HCT116 (cell line): ENCODE measurements around the gene VPS33B. TPM values are rescaled to one million over a fixed set of nuclear protein-coding genes. Genes with fewer than 3 reads are reported as not detected.
A peak's percentile ranks its signal among the peaks of the same experiment; 100 is the strongest.

Source experiments
- ATAC-seq: fragments of 200-7000 bp; cut with Tn5 transposase; 2 replicates; pipeline ENCODE4 v1.9.1; 2020; ENCODE audit warnings: mild to moderate bottlenecking, moderate library complexity
- BruUV-seq: library from RNA; stranded (reverse); fragments of 400-500 nt; replicated peaks from 2 replicates; lab custom pipeline; 2021; lab: Mats Ljungman, UMichigan
- CTCF ChIA-PET: fragments of 300-600 bp; sonication (Branson Sonifier 250); formaldehyde crosslinking; loops from one replicate; lab custom pipeline; 2021; ENCODE audit warnings: antibody characterized with exemption; lab: Charles Lee
- POLR2A ChIA-PET: fragments of 300-600, 350-600 bp; sonication (Branson Sonifier 250); formaldehyde crosslinking; loops from one replicate; lab custom pipeline; 2021; ENCODE audit warnings: antibody characterized with exemption; lab: Charles Lee
- RAD21 ChIA-PET, 2 experiments: fragments of 300-600 bp; sonication (Branson Sonifier 250); formaldehyde crosslinking; loops; one replicate each; lab custom pipeline; 2023; ENCODE audit warnings: low total read pairs in 2 of 2; ENCODE audit not compliant: uncharacterized antibody in 2 of 2, unreplicated experiment in 2 of 2, low non-redundant PET in 1 of 2; lab: Charles Lee
- DNase-seq: peaks from one replicate; pipeline ENCODE4 v3.0.0-alpha.2; 2010; ENCODE audit warnings: low read depth, low spot score
- H2AFZ ChIP-seq: fragments of 200-600 bp; shearing (Covaris generic), sonication (generic); 2 replicates; pipeline ENCODE4 v1.6.1; 2017; ENCODE audit warnings: low read depth, mixed run types, mixed read lengths, antibody characterized with exemption, low read length; ENCODE audit not compliant: poor library complexity, severe bottlenecking
- H3K27ac ChIP-seq: 2 replicates; pipeline ENCODE4 v1.5.1; 2012; ENCODE audit warnings: low read depth, low read length
- H3K27me3 ChIP-seq: fragments of 200-600 bp; sonication (generic); 2 replicates; pipeline ENCODE4 v1.6.1; 2016; ENCODE audit warnings: mixed run types, low read length, mixed read lengths; ENCODE audit not compliant: insufficient read depth
- H3K36me3 ChIP-seq, 2 experiments: fragments of 200-500 bp in 1 of 2; fragments of 200-600 bp in 1 of 2; sonication (Bioruptor generic) in 1 of 2; sonication (generic) in 1 of 2; 2 replicates each; pipeline versions ENCODE4 v1.5.1 to v1.6.1; 2014 to 2016; ENCODE audit warnings: low read length in 2 of 2, inconsistent platforms in 1 of 2, mixed read lengths in 1 of 2, mixed run types in 1 of 2; ENCODE audit not compliant: insufficient read depth in 2 of 2, control insufficient read depth in 1 of 2
- H3K4me1 ChIP-seq, 2 experiments: fragments of 200-600 bp in 1 of 2; sonication (generic) in 1 of 2; 2 replicates each; pipeline versions ENCODE4 v1.5.1 to v1.6.1; 2012 to 2017; ENCODE audit warnings: low read length in 2 of 2, inconsistent platforms in 1 of 2, mild to moderate bottlenecking in 1 of 2, mixed read lengths in 1 of 2, mixed run types in 1 of 2, moderate library complexity in 1 of 2; ENCODE audit not compliant: insufficient read depth in 2 of 2, control insufficient read depth in 1 of 2
- H3K4me2 ChIP-seq: fragments of 200-600 bp; sonication (generic); 2 replicates; pipeline ENCODE4 v1.6.1; 2017; ENCODE audit warnings: mixed run types, low read length, mixed read lengths
- H3K4me3 ChIP-seq, 2 experiments: fragments of 200-600 bp in 1 of 2; sonication (generic) in 1 of 2; replicated peaks in 1 of 2; 2 replicates each; pipeline ENCODE4 v1.5.1; 2011 to 2016; ENCODE audit warnings: low read length in 2 of 2, control low read depth in 1 of 2, low read depth in 1 of 2, mild to moderate bottlenecking in 1 of 2, mixed read lengths in 1 of 2, mixed run types in 1 of 2
- H3K79me2 ChIP-seq: fragments of 200-600 bp; sonication (generic); 2 replicates; pipeline ENCODE4 v1.6.1; 2017; ENCODE audit warnings: mild to moderate bottlenecking, mixed run types, low read length, moderate library complexity, mixed read lengths; ENCODE audit not compliant: insufficient read depth
- H3K9ac ChIP-seq: fragments of 200-600 bp; sonication (generic); 2 replicates; pipeline ENCODE4 v1.6.1; 2016; ENCODE audit warnings: low read length, mixed read lengths
- H3K9me2 ChIP-seq: fragments of 200-600 bp; sonication (generic), shearing (Covaris generic); 2 replicates; pipeline ENCODE4 v1.6.1; 2017; ENCODE audit warnings: mixed run types, mild to moderate bottlenecking, moderate library complexity; ENCODE audit not compliant: insufficient read depth
- H3K9me3 ChIP-seq, 2 experiments: fragments of 200-500 bp in 1 of 2; fragments of 200-600 bp in 1 of 2; sonication (Bioruptor generic) in 1 of 2; sonication (generic) in 1 of 2; 2 replicates each; pipeline ENCODE4 v1.6.1; 2014 to 2017; ENCODE audit warnings: low read length in 2 of 2, mixed read lengths in 2 of 2, inconsistent platforms in 1 of 2, low read depth in 1 of 2, mild to moderate bottlenecking in 1 of 2, mixed run types in 1 of 2, moderate library complexity in 1 of 2; ENCODE audit not compliant: control insufficient read depth in 1 of 2, insufficient read depth in 1 of 2
- H4K20me1 ChIP-seq: fragments of 200-600 bp; sonication (generic), shearing (Covaris generic); 2 replicates; pipeline ENCODE4 v1.6.1; 2017; ENCODE audit warnings: mixed run types, mild to moderate bottlenecking, moderate library complexity; ENCODE audit not compliant: insufficient read depth
- CBX3 ChIP-seq: IDR thresholded peaks from 2 replicates; pipeline ENCODE4 v1.6.1; 2012; ENCODE audit warnings: low read depth
- CEBPB ChIP-seq: IDR thresholded peaks from 2 replicates; pipeline ENCODE4 v1.6.1; 2012; ENCODE audit warnings: low read depth
- EGR1 ChIP-seq: IDR thresholded peaks from 2 replicates; pipeline ENCODE4 v1.6.1; 2012; ENCODE audit warnings: low read depth
- EZH2phosphoT487 ChIP-seq: fragments of 200-600 bp; IDR thresholded peaks from 2 replicates; pipeline ENCODE4 v1.6.1; 2018; ENCODE audit warnings: antibody characterized with exemption, borderline replicate concordance
- FOSL1 ChIP-seq: IDR thresholded peaks from 2 replicates; pipeline ENCODE4 v1.6.1; 2012; ENCODE audit warnings: low read depth
- JUND ChIP-seq: IDR thresholded peaks from 2 replicates; pipeline ENCODE4 v1.6.1; 2012
- POLR2A ChIP-seq: IDR thresholded peaks from 2 replicates; pipeline ENCODE4 v1.7.0; 2011; ENCODE audit warnings: borderline replicate concordance; ENCODE audit not compliant: insufficient read depth, insufficient read length; ENCODE audit errors: extremely low read depth
- POLR2AphosphoS5 ChIP-seq: IDR thresholded peaks from 2 replicates; pipeline ENCODE4 v1.6.1; 2011; ENCODE audit warnings: mild to moderate bottlenecking, low read depth, low read length, moderate library complexity
- SIN3A ChIP-seq: IDR thresholded peaks from 2 replicates; pipeline ENCODE4 v1.6.1; 2012; ENCODE audit warnings: low read depth
- SP1 ChIP-seq: IDR thresholded peaks from 2 replicates; pipeline ENCODE4 v1.6.1; 2012; ENCODE audit warnings: low read depth
- SRF ChIP-seq: IDR thresholded peaks from 2 replicates; pipeline ENCODE4 v1.6.1; 2012; ENCODE audit warnings: low read depth
- TCF7L2 ChIP-seq: IDR thresholded peaks from 2 replicates; pipeline ENCODE4 v1.7.0; 2011; ENCODE audit warnings: borderline replicate concordance, inconsistent platforms; ENCODE audit not compliant: insufficient read depth, insufficient read length; ENCODE audit errors: extremely low read depth
- YY1 ChIP-seq: IDR thresholded peaks from 2 replicates; pipeline ENCODE4 v1.6.1; 2011; ENCODE audit warnings: low read length, low read depth, moderate library complexity, mild to moderate bottlenecking; ENCODE audit not compliant: insufficient replicate concordance; ENCODE audit errors: extremely low read depth
- ZFX ChIP-seq: fragments of 450-650 bp; IDR thresholded peaks from 2 replicates; pipeline ENCODE4 v1.6.1; 2017
- intact Hi-C: fragments of 100-400 bp; cut with micrococcal nuclease; formaldehyde crosslinking; loops from 2 replicates; pipeline ENCODE4 v1.10.0; 2022
- total RNA-seq: library from RNA; stranded (reverse); gene quantifications from one replicate; pipeline ENCODE4 v1.2.1, GENCODE V29; 2021; ENCODE audit not compliant: unreplicated experiment
- TF ChIP-seq, protein P1 (sequence below): IDR thresholded peaks from 2 replicates; pipeline ENCODE4 v1.6.1; 2012
- TF ChIP-seq, protein P2 (sequence below): IDR thresholded peaks from 2 replicates; pipeline ENCODE4 v1.6.1; 2011; ENCODE audit warnings: mild to moderate bottlenecking, low read length, moderate library complexity; ENCODE audit not compliant: insufficient replicate concordance; ENCODE audit errors: extremely low read depth
- TF ChIP-seq, protein P3 (sequence below), 3 experiments: fragments of 200-600 bp in 1 of 3; sonication (generic) in 1 of 3; IDR thresholded peaks in 2 of 3; conservative IDR thresholded peaks in 1 of 3; 2 replicates each; pipeline ENCODE4 v1.5.1; 2012 to 2017; ENCODE audit warnings: low read depth in 2 of 3, low read length in 2 of 3, antibody characterized with exemption in 1 of 3, borderline replicate concordance in 1 of 3, control low read depth in 1 of 3, mild to moderate bottlenecking in 1 of 3, mixed read lengths in 1 of 3, mixed run types in 1 of 3, moderate library complexity in 1 of 3; ENCODE audit not compliant: insufficient read depth in 1 of 3

Gene VPS33B
- total RNA-seq, 1 experiment from 2014 or later: 23.1 TPM

DNA sequence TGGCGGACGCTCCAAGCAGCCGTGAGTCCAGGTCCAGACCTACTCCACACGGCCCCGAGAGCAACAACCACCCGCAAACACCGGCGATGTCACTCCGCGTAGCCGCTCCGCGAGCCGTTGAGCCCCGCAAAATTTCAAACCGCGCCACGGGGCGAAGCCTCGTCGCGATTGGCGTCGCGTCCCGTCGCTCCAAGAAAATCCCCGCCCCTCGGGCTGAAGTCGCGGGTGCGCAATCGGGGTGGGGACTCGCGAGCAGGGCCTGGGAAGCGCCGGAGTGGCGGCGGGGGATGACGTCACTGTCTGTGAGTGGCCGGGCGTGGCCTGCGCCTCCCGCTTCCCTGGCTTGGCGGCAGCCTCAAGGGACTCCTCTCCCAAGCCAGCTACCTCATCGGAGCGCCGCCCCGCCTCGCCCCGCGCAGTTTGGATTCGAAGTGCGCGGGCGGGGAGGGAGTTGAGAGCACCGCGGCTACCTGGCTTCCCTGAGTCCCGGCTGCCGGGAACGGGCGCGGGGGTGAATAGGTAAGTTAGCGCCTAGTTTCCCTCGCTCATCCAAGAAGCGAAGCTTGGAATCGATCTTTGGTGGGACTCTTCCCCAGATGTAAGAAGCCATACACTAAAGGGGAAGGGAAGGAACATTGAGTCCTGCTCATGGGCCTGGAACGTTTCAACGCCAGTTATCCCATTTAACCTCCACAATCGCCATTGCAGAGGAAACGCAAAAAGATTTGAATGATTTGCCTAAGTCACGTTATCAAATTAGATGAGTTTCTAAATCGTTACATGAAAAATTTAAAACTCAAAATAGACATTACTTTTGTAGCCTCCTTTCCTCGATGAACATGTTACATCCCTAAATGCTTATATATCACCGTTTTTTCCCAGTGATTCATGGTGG is 27.7 kb downstream of the VPS33B start, which contains the start of gene PRC1:
Gene PRC1, minus strand, starts transcription at position 119 of the 895 bp plus-strand sequence. Its CDS starts 118 bp downstream, at position 1.
- Histone ChIP-seq H3K4me3 (peak within 1 kb of the TSS; percentile 84 to 89), H3K4me2 (peak within 1 kb of the TSS; percentile 89), H3K9ac (peak within 1 kb of the TSS; percentile 100), H3K27ac (peak within 1 kb of the TSS; percentile 91), H3K9me2 (no peaks in the 10 kb centered on the region), H3K27me3 (no peaks in the 10 kb centered on the region), H3K79me2 (peaks cover 68% of the 10 kb centered on the region), H4K20me1 (no peaks in the 10 kb centered on the region), H3K9me3 (no peaks in the 10 kb centered on the region), H2AFZ (peak within 1 kb of the TSS; percentile 36), H3K36me3 (peaks cover 16 to 26% of the 10 kb centered on the region in 2 experiments; a peak in 3 of 4 replicates), H3K4me1 (peaks cover 7 to 19% of the 10 kb centered on the region in 2 experiments)
- BruUV-seq: TSS peak; percentile 89
- CTCF ChIA-PET: interaction anchor here (0.6 to 1.0 kb wide), 3 partner anchors 10 to 253 kb away, joined by 3 to 5 read pairs (median 3); partner anchors contain the start of gene HDDC3
- DNase-seq (peak; percentile 94), ATAC-seq (peak; percentile 97)
- POLR2A ChIA-PET: interaction anchor here (0.6 to 0.8 kb wide), 2 partner anchors 63 to 1906 kb away, joined by 3 read pairs; partner anchors contain the start of gene CHD2
- RAD21 ChIA-PET: no interaction called here
- intact Hi-C loops: loop anchor here (1.0 kb wide), 1 partner anchor 40 kb away; the partner anchor contains the start of gene RCCD1
- TF ChIP-seq FOSL1 (no peak), ZFX (peak; percentile 33; the same call in 1 of the 2 replicates), CBX3 (peak; percentile 53), JUND (peak; percentile 51), CEBPB (no peak), POLR2A (peak; percentile 51), POLR2AphosphoS5 (peak; percentile 89), SIN3A (peak; percentile 98), SRF (peak; percentile 89; the same call in 1 of the 2 replicates), EGR1 (peak; percentile 89), YY1 (peak; percentile 47), TCF7L2 (peak; percentile 91), EZH2phosphoT487 (no peak), SP1 (peak; percentile 97)
- TF ChIP-seq, protein P1, sequence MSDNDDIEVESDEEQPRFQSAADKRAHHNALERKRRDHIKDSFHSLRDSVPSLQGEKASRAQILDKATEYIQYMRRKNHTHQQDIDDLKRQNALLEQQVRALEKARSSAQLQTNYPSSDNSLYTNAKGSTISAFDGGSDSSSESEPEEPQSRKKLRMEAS: peak; percentile 80
- TF ChIP-seq, protein P2, sequence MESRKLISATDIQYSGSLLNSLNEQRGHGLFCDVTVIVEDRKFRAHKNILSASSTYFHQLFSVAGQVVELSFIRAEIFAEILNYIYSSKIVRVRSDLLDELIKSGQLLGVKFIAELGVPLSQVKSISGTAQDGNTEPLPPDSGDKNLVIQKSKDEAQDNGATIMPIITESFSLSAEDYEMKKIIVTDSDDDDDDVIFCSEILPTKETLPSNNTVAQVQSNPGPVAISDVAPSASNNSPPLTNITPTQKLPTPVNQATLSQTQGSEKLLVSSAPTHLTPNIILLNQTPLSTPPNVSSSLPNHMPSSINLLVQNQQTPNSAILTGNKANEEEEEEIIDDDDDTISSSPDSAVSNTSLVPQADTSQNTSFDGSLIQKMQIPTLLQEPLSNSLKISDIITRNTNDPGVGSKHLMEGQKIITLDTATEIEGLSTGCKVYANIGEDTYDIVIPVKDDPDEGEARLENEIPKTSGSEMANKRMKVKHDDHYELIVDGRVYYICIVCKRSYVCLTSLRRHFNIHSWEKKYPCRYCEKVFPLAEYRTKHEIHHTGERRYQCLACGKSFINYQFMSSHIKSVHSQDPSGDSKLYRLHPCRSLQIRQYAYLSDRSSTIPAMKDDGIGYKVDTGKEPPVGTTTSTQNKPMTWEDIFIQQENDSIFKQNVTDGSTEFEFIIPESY: peak; percentile 82
- TF ChIP-seq, protein P3, sequence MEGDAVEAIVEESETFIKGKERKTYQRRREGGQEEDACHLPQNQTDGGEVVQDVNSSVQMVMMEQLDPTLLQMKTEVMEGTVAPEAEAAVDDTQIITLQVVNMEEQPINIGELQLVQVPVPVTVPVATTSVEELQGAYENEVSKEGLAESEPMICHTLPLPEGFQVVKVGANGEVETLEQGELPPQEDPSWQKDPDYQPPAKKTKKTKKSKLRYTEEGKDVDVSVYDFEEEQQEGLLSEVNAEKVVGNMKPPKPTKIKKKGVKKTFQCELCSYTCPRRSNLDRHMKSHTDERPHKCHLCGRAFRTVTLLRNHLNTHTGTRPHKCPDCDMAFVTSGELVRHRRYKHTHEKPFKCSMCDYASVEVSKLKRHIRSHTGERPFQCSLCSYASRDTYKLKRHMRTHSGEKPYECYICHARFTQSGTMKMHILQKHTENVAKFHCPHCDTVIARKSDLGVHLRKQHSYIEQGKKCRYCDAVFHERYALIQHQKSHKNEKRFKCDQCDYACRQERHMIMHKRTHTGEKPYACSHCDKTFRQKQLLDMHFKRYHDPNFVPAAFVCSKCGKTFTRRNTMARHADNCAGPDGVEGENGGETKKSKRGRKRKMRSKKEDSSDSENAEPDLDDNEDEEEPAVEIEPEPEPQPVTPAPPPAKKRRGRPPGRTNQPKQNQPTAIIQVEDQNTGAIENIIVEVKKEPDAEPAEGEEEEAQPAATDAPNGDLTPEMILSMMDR (IDR thresholded peaks at IDR 0.05 in 2 of 3, conservative IDR thresholded peaks at IDR 0.05 in 1 of 3; ENCODE audit: borderline replicate concordance in 1 of 3, insufficient read depth in 1 of 3, low read depth in 2 of 3, low read length in 2 of 3): no peak
